Caki2 (cell line): ENCODE data around the gene PCK2. TPM values are rescaled to one million over a fixed set of nuclear protein-coding genes. Genes with fewer than 3 reads are reported as not detected.
A peak's percentile ranks its signal among the peaks of the same experiment; 100 is the strongest.

Experiments used
- DNase-seq: peaks from one replicate; pipeline ENCODE4 v3.0.0-alpha.2; 2015; ENCODE audit warnings: low read depth
- in situ Hi-C: cut with HindIII; loops from 2 replicates; pipeline ENCODE4 v1.10.0; 2016; ENCODE audit warnings: low sequenced_read_pairs, low pct_unique_long_range_greater_than_20kb, mixed read lengths
- total RNA-seq: library from RNA; depleted of rRNA; stranded (reverse); fragments of >200 nt; shearing (Covaris generic); gene quantifications from 2 replicates; pipeline ENCODE4 v1.2.3, GENCODE V29; 2014; ENCODE audit warnings: low replicate concordance

The PCK2 gene
- total RNA-seq, 1 experiment from 2014 or later, result 19.5 TPM

DNA sequence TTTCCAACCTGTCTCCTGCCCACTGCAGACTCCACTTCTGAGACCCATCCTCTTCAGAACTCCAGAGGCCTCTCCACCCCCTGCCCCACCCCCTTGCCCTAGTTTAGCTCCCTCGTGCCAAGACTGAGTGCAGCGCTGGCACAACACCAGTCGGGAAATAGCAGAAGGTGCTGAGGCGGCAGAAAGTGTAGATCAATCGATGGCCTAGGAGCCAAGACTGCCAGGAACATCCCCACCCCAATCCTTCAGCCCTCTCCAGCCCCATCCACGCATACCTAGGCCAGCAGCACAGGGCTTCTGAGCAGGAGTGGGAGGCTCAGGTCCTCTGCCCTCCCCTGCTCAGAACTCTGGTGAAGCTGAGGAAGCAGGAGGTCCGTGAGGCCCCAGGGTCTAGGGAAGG, 21.7 kb upstream of the PCK2 start:
- DNase-seq, result no peak
- in situ Hi-C loops, result no loop called here

DNA sequence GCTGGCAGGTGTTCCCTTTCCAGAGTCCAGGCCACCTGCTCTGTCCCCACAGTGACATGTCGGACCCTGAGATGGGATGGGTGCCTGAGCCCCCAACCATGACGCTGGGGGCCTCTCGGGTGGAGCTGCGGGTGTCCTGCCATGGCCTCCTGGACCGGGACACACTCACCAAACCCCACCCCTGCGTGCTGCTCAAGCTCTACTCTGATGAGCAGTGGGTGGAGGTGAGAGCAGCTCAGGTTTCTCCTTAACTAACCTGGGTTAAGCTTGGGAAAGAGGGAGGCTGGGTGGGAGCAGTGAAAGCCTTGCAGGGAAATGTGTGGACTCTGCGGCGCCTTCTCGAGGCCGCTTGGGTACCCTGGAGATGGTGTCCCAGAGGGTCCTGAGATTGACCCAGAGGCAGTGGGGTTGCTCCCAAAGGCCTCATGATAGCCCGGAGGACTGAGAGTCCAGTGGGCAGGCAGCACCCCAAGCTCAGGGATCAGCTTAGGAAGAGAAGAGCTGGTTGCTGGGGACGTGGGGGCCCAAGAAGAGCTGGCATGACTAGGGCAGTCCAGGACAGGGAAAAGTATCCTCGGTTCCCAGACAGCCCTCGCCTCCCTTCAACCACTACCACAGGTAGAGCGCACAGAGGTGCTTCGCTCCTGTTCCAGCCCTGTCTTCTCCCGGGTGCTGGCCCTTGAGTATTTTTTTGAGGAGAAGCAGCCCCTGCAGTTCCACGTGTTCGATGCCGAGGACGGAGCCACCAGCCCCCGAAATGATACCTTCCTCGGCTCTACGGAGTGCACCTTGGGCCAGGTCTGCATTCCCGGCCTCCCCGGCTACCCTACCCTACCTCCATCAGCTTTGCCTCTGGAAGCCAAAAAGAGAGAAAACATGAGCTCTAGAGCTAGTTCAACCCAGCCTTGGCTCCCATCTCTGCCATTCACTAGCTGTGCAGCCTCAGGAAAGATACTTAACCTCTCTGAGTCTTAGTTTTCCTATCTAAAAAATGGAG, 20.9 kb upstream of the PCK2 start:
- DNase-seq, result no peak
- in situ Hi-C loops, result no loop called here

DNA sequence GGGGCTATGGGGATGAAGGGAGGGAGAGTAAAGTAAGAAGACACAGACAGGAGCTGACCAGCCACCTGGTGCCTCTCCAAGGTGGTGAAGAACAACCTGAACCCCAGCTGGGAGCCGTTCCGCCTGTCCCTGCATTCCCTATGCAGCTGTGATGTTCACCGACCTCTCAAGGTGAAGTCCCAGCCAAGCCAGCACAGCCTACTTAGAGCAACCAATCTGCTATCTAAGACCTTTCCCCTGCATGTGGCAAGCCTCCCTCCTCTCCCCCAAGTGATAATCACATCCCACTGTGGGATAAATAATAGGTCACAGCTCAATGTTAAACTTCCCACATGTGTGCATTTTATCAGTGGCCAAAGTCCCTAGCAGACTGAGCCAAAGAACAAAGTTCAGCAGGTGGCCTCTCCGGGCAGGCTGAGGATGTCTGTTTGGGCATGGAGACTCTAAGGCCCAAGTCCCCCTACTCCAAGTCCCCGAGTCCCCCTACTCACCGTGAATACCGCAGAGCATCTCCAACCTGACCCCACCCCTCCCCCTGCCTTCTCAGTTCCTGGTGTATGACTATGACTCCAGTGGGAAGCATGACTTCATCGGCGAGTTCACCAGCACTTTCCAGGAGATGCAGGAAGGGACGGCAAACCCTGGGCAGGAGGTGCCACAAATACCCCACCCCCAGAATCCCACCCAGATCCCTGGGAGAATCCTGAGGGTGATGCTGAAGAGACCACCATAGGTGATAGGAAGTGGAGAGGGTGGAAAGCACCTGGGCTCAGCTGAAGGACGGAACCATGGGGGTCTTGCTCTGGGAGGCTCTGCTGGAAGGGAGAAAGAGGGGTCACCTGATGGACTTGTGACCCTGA, 19.3 kb upstream of the PCK2 start:
- in situ Hi-C loops, result no loop called here
- DNase-seq, result no peak

DNA sequence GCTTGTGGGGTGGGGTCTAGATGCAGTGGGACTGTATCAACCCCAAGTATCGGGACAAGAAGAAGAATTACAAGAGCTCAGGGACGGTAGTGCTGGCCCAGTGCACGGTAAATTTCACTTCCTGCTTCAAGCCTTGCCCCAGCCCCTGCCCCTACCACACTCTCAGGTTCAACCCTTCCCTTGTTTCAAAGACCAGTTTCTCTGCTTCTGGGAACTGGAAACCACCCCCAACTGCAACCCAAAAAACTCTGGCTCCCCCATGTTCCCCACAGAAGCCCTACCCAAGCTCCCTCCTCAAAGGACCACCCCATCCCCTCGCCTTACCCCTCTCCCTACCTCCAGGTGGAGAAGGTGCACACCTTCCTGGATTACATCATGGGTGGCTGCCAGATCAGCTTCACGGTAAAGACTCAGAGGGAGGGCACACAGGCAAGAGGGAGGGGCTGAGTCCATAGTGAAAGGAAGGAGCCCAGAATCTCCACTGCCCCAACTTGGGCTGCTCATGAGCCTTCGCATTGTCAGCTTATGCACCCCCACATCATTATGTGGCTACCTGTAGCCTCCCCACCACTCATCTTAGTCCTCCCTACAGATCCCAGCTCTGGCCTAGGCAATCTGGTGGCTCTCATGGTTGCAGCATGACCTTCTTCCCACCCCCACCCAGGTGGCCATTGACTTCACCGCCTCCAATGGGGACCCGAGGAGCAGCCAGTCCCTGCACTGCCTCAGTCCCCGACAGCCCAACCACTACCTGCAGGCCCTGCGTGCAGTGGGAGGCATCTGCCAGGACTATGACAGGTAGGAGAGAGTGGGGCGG, 18.4 kb upstream of the PCK2 start:
- no peak for DNase-seq
- in situ Hi-C loops, result no loop called here

DNA sequence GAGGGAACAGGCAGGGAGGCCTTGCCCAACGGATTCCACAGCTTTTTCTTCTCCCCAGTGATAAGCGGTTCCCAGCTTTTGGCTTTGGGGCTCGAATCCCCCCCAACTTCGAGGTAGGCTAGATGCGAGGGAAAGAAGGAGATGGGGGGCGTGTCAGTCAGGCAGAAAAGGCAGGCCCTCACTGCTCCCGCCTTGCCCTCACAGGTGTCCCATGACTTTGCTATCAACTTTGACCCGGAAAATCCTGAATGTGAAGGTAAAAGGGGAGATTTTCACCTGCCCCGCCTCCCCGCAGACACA, 17.9 kb upstream of the PCK2 start:
- no peak for DNase-seq
- in situ Hi-C loops, result no loop called here

DNA sequence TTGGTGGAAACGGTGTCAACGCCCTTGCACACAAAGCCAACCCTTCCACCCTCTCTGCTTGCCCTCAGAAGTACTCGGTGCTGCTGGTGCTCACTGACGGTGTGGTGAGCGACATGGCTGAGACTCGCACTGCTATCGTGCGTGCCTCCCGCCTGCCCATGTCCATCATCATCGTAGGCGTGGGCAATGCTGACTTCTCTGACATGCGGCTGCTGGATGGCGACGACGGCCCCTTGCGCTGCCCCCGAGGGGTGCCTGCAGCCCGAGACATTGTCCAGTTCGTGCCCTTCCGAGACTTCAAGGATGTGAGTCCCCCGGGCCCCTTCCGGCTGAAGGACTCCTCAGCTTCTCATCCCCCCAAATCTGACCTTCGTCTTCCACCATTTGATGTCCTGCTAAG, 17.0 kb upstream of the PCK2 start:
- in situ Hi-C loops, result no loop called here
- DNase-seq, result no peak

DNA sequence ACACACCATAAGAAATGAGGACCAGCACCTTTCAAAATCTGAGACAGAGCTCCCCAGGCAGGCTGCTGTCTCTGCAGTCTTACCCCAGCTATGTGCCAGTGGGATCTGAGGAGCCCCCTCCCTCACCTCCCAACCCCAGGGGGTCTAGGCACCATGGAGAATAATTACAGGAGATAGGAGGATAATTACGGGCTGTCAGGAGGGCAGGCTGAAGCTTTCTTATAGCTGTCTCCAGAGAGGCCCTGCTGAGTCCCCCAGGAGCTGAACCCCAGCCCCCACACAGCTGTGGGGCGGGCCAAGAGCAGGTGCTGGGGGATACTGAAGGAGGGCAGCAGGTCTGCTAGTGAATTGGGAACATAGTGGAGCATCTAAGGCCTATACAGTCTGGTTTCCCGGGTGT, 16.0 kb upstream of the PCK2 start:
- DNase-seq, result no peak
- in situ Hi-C loops, result no loop called here

DNA sequence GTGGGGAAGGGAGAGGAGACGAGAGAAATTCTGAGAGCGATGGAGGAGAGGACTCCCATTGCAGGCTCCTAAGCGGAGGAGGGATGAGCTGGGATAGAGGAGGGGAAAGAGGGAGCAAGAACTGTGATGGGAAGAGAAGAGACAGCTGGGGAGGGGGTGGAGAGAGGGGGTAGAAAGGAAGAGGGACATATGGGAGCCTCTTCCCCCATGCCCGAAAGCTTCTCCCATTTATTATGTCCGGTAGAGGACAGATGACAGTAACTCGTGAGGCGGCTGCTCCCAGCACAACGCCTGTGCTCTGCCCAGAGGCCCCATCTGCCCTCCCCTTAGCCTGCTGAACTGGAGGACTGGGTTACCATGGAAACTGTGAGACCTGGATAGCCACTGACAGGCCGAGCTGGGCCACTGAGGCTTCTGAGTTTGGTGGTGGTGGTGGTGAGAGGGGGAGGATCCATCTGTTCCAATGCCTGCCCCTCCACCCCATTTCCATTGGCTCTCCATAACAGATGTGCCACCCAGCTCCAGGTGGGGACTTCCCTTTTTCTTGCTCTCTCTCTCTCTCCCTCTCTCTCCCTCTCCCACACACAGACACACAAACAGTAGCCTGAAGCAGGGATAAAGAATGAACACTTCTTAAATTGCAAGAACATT, 14.5 kb upstream of the PCK2 start:
- DNase-seq, result peak; percentile 25
- in situ Hi-C loops, result no loop called here

DNA sequence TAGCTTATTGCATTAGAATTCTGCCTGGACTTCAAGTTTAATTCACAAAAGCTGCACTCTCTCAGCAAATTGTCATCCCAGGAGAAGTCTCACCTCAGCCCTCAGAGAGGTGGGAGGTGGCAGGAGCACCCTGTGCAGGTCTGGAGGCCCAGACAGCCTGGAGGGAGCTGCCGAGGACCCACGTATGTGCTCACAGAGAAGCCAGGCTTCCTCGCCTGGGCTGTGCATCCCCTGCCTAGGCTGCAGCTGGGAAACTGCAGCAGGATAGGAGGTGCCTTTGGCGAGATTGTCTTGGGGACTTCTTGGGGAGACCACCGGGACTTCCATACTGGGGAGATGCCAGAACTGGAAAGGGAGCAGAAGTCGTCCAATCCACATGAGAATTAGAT, 14.0 kb upstream of the PCK2 start:
- in situ Hi-C loops, result no loop called here
- DNase-seq, result no peak

DNA sequence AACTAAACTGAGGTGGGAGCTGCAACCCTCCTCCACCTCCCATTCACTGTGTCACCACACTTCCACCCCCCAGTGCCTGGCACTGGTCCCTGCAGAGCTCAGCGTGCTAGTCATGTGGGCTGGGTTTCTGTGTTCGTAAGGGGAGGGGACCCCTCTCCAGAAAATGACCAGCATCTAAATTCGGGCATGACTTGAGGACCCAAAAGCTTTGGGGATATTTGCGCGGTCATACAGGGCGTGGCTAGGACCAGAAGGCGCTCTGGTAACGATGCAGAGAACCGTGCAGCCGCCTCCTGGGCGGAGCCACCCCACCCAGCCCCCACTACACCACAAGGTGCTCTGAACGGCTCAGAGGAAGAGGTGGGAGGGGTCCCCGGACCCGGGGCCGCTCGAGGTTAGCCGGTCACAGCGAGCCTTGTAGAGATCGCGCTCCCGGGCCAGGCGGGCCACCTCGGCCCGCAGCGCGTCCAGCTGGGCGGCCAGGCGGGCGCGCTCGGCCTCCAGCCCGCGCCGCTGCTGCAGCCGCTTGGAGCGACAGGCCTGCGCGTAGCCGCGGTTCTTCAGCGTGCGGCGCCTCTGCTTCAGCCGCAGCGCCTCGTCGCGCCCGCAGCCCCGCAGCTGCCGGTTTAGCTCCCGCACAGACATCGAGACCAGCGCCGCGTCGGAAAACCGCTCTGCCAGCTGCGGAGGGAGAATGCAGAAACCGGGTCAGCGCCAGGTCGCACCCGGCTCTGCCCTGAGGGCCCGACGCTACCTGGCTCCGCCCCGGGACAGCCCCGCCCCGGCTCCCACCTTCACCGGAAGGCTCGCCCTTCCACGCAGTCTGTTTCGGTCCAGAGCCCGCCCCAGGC, 13.0 kb upstream of the PCK2 start:
- DNase-seq, result peak; percentile 77
- in situ Hi-C loops, result no loop called here

DNA sequence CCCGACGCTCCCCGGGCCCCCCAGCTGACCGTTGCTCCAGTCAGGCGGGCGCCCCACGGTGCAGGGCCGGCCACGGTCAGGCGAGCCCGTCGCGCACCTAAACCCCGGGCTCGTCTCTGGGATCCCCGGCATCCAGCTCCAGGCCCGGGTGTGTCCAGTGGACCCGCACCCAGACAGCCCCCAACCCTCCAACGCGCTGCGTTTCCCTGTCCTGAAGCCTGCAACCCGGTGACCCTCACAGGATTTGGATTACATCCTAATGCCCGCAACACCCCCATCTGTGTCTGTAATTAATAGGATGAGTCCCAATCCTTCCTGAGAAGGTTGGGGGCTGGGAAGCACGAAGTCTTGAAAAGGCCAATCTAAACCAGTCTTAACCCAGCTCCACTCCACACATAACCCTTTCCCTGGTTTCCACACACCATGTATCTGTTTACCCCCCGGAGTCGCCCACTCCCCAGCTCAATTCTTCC, 12.3 kb upstream of the PCK2 start:
- in situ Hi-C loops, result no loop called here
- peak; percentile 7 for DNase-seq

DNA sequence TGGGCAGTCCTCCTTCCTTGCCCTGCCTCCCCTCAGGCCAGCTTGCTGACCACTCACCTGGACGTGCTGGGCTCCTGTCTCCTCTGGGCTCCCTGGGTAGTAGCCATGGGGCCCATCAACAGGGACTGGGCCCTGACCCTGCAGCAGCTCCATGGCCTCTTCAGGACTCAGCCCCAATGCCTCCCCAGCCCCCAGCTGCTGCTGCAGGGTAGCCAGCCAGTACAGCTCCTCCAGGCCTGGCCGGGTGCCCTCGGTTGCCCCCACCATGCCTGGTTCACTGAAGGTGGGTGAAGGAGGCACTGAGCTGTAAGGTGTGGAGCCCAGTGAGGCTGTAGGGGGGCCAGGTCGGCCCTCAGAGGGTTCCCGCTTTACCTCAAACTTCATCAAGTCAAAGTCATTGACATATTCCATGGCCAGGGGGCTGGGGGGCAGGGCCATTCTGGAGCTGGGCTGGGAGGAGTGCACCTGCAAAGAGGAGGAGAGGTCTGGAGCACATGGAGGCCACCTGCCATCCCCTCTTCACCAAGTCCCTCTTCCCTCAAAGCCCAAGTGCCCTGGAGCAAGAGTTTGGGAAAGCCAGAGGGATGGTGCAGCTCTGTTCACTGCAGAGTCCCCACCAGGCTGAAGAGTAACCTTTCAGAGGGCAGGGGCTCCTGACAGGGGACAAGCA, 11.6 kb upstream of the PCK2 start:
- in situ Hi-C loops, result no loop called here
- no peak for DNase-seq

DNA sequence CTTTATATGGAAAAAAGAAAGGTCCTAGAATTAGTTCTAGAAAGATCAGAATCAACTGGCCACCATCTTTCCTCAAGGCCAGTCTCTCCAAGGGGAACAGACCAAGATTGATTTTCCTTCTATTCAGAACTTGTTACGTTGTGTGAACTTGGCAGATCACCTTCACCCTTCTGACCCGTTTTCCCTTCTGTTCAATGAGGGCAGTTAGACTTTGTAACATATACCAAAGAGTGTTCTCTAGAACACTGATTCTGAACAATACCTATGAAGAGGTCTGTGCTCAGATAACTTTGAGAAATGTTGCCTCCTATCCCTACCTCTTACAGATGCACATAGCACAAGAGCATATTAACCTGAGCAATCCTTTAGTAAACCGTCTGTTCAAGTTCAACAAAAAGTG, 10.6 kb upstream of the PCK2 start:
- in situ Hi-C loops, result no loop called here
- no peak for DNase-seq

DNA sequence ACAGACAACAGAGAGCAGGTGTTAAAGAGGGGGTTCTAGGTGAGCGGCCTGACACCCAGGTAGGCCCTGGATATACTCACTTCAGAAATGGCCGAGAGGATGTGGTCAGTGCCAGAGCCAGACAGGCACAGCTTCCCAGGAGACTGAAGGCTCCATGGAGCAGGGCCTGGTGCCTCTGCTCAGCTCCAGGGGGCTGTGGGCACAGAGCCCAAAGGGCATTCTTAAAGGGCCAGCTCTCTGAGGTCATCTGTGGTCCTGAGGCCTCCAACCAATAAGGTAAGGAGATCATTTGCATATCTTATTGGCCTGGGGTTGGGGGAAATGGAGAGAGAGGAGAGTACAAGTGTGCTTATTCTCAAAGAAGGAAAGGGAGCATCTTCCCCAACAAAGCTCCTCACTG, 9.7 kb upstream of the PCK2 start:
- no peak for DNase-seq
- in situ Hi-C loops, result no loop called here

DNA sequence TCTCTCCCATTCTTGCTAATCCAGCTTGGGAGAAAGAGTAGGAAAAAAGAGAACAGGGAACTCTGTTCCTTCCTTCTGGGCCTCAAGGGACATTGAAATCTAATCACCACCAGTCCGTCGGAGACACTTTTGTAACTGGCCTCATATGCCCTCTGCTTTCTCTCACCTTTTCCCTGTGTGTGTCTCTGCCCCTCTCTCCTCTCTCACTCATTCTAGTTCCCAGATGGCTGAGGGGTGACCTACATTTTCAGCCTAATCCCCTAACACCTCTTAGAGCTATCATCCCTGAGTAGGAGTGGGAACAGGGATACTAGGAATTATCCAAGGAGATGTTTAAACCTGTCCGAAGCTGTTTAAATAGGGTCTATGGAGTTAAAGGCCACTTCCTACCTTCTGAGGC, 8.9 kb upstream of the PCK2 start:
- no peak for DNase-seq
- in situ Hi-C loops, result no loop called here

DNA sequence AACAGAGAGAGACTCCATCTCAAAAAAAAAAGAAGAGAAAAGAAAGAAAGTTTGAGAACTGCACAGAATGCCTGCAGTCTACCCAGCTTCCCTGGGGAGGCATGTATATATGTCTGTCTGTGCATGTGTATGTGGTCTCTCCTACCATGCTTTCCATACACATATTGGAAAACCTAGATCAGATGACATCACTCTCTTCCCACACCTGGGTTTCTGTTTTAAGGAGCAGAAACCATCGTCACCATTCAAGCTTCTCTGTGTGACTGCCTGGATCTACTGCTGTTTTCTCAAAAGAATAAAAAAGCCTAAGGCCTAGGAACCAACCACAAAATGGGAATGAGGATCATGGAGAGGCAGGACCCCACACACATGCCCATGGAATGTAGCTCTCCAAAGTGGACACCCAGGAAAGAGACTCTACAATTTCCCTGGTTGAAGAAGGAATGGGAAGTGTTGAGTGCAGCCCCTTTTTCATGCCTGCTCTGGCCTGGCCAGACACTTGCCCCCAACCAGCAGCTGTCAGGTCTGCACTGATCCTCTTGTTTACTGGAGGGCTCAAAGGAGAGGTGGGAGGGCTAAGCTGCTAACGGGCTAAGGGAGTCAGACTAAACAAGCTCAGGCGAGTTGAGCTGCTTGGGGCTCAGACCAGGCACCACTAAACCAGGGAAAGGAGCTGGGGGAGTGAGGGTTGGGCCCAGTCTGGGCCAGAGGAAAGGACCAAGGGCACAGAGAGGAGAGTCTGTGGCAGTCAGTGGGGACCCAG, 7.7 kb upstream of the PCK2 start:
- DNase-seq, result no peak
- in situ Hi-C loops, result no loop called here
